Pons (tissue), 1 donor: ENCODE results near the gene DCAF17.

Experiments used
- DNase-seq: peaks from one replicate; pipeline ENCODE4 v3.0.0-alpha.2; 2016; ENCODE audit warnings: low spot score

DCAF17 gene, protein sequence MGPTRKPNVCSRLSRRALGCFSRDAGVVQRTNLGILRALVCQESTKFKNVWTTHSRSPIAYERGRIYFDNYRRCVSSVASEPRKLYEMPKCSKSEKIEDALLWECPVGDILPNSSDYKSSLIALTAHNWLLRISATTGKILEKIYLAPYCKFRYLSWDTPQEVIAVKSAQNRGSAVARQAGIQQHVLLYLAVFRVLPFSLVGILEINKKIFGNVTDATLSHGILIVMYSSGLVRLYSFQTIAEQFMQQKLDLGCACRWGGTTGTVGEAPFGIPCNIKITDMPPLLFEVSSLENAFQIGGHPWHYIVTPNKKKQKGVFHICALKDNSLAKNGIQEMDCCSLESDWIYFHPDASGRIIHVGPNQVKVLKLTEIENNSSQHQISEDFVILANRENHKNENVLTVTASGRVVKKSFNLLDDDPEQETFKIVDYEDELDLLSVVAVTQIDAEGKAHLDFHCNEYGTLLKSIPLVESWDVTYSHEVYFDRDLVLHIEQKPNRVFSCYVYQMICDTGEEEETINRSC

DNA sequence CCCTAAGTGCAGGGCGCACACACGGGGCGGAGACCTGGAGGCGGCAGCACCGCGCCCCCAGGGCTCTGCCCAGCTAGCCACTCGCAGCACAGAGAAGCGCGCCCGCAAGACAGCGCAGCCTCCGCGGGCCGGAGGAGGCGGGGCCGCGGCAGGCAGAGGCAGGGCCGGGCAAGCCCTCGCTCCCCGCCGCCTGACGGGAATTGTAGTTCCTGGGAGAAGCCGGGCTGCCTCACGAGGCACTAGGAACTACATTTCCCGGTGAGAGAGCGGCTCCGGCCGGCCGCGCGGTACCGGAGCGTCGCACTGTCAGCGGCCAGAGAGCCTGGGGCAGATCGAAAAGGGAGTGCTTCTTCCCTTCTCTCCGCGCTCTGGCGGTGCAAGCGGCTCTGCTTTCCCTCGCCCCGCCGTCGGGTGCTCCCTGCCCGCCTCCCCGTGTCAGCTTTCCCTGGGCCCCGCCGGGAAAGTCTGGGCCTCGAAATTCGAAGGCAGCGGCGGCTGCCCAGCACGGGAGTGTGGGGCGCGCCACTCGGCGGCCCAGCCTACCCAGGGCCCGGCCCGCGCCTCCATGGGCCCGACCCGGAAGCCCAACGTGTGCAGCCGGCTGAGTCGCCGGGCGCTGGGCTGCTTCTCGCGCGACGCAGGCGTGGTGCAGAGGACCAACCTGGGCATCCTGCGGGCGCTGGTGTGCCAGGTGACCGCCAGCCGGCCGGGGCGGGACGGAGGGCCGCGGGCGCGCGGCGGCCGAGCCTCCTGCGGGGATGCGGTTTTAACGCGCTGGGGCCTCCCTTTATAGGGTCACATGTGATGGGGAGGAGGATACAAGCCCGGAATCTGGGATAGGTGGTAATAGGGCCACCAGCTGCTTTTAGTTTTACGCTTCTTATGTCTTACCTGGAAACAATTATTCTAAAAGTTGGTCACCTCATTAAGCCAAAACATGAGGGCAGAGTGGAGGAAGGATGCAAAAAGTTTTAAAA is at the start of gene DCAF17:
Gene DCAF17 (plus strand): TSS at position 214 of the 977 bp plus-strand sequence. CDS start 352 bp downstream, at position 566.
- peak; percentile 97 for DNase-seq

GRCh38 chr2:171386627-171387026 is 47.4 kb upstream of the DCAF17 start:
- DNase-seq = no peak

GRCh38 chr2:171387052-171387451 is 47.0 kb upstream of the DCAF17 start:
- DNase-seq = no peak

GRCh38 chr2:171389325-171389724 is 44.7 kb upstream of the DCAF17 start:
- no peak for DNase-seq

DNA sequence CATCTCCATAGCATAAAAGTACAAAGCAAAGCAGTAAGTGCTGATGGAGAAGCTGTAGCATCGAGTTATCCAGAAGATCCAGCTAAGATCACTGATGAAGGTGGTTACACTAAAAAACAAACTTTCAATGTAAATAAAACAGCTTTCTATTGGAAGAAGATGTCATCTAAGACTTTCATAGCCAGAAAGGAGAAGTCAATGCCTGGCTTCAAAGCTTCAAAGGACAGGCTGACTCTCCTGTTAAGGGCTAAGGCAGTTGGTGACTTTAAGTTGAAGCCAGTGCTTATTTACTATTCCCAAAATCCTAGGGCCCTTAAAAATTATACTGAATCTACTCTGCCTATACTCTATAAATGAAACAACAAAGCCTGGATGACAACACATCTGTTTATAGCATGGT is 44.2 kb upstream of the DCAF17 start:
- no peak for DNase-seq

- no peak for DNase-seq
Measured at GRCh38 chr2:171390941-171391516, 43.0 kb upstream of the DCAF17 start.

DNA sequence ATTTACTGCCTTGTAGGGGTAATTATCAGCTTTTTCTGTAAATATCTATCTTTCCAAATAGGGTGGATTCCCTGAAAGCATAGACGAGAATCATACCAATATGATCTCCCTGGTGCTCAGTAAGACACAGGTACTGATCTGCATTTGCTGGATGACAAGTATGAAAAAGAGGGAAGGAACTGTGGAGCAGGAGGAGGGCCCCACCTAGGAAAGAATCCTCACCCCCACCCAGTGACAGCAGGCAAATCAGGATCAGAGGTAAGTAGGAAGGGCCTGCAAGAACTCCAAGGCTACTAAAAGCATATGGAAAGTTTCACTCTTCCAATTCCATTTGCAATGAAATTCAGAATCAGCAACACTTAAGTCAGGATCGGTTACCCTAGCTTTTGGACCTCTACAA is 42.5 kb upstream of the DCAF17 start:
- no peak for DNase-seq

GRCh38 chr2:171393487-171393886 is 40.5 kb upstream of the DCAF17 start:
- DNase-seq = no peak

DNA sequence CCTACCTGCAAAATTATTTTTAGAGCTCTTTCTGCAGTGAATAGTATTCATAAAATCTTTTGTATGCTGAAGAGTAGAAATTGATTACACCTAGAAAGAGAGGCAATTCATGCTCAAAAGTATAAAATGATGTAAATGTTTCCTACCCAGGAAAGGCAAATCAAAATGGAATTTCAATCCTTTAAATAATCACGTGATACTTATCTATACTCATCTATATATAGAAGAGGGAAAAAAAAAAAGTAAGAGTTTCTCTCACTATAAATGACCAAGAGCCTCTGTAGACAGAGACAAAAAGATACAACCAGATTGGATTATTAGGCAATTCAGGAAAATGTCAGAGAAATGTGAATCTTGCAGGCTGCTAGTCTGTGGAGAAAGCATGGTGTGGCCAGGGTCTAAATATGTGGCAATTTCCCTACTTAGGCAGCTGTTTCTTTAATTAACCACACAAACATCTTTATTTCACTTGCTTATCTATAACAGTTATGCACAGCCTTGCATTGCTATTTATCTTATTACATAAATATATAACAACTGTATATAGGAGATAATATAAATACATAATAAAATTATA is 39.8 kb upstream of the DCAF17 start:
- DNase-seq = no peak

DNA sequence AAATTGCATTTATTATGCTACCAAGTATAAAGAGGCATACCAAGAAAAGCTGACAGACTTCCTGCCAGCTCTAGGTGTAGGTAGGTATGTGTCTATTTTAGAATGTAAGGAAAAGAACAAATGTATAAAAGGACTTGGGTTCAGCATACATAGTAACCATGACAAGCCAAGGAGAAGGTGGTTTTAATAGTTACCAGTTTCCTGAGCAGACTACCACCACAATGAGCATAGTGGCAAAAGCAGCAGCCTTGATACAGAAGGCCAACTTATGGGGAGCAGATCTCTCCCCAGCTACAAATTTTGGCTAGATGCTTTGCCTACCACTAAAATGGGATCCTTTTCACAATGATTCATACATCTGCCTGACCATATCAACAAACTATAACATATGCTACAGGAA is 34.7 kb upstream of the DCAF17 start:
- DNase-seq = no peak

GRCh38 chr2:171400395-171400794 is 33.6 kb upstream of the DCAF17 start:
- DNase-seq = no peak

GRCh38 chr2:171401947-171402346 is 32.1 kb upstream of the DCAF17 start:
- no peak for DNase-seq

- no peak for DNase-seq
Measured at GRCh38 chr2:171402906-171403580, 31.0 kb upstream of the DCAF17 start.

DNA sequence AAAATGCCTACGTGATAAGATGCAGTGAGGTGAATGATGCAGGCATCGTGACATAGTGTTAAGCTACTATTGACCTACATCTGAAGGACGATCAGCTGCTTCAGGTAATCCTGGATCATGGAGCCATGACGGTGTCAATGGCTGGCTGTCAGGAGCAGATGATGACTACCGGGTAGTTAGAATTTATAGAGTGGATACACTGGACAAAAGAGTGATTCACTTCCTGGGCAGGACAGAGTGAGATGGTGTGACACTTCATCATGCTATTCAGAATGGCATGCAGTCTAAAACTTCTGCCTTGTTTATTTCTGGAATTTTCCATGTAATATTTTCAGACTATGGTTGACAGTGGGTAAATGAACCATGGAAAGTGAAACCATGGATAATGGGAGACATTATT is 29.8 kb upstream of the DCAF17 start:
- DNase-seq = no peak

GRCh38 chr2:171404719-171405118 is 29.3 kb upstream of the DCAF17 start:
- no peak for DNase-seq

DNA sequence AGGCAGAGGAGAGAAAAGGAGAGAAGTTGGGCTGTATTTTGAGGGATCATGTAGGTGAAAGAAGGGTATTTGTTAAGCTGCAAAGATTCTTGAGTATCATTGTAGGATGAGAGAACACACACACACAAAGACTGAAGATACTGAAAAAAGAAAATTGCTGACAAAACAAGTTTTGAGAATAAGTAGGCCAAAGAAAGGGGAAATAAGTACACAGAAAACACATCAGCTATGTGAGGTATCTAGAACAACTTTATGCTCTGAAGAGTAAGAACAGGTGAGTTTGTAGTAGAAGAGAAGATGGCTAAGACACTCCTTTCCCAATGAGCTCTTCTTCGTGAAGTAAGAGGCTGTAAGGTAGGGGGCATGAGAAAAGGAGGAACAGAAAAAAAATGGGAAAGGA is 28.5 kb upstream of the DCAF17 start:
- DNase-seq = no peak

- DNase-seq = no peak
Measured at GRCh38 chr2:171406044-171406443, 28.0 kb upstream of the DCAF17 start.

DNA sequence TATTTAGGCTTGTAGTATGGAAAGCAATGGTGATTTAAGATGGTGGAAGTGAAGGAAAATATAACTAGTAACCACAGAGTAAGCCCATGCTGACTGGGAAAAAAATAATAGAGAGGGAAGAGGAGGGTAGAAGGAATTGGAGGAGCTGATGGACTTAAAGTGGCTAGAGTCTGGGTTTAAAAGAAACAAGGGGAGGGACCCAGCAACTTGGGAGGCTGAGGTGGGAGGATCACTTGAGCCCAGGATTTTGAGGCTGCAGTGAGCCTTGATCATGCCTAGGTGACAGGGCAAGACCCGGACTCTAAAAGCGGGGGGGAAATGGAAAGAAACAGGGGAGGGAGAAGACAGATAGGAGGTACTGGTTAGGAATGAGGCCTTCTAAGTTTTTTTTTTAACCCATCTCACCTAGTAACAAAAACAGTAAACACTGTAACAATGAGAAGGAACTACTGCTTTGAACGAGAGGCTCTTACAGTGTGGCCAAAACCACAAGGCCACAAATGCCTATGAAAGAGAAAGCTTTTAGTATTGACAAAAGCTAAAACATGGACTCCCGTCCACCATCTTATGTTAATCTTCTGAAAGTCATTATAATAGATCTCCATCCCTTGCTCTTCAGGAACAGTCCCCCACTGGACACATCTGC is 26.9 kb upstream of the DCAF17 start:
- DNase-seq = no peak

GRCh38 chr2:171407676-171408044 is 26.4 kb upstream of the DCAF17 start:
- no peak for DNase-seq

- no peak for DNase-seq
Measured at GRCh38 chr2:171409436-171409971, 24.5 kb upstream of the DCAF17 start.

DNA sequence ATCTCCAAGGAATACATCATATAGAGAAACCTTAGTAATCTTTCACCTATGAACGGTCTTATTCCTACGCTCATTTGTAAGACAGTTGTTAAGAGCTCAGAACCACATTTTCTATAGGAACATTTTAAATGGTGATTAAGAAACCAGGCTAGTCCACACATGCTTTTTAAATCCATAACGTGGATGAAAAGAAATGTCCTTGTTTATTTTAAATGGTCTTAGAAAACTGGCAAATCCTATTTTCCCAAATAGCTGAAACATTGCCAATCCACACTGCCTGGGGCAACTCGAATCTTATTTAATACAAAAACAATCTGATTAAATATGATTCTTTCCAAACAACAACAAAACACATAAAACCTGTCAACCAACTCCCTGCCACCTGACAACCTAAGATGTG is 23.9 kb upstream of the DCAF17 start:
- no peak for DNase-seq
